HepG2 (cell line): ENCODE results near the gene ZG16. TPM values are rescaled to one million over a fixed set of nuclear protein-coding genes. Genes with fewer than 3 reads are reported as not detected.

ENCODE experiments used
- AGO2 ChIP-seq: fragments of 200-400 bp; formaldehyde crosslinking; optimal IDR thresholded peaks from 2 replicates; pipeline ENCODE3; 2017; ENCODE audit warnings: mild to moderate bottlenecking, low read depth, low read length, moderate library complexity
- ARNTL ChIP-seq: sonication (generic); formaldehyde crosslinking; IDR thresholded peaks from 2 replicates; pipeline ENCODE4 v1.4.0; 2020; ENCODE audit warnings: mild to moderate bottlenecking, missing genetic modification reagents
- CAMTA2 ChIP-seq: sonication (generic); formaldehyde crosslinking; IDR thresholded peaks from 2 replicates; pipeline ENCODE4 v1.4.0; 2020; ENCODE audit warnings: mild to moderate bottlenecking, missing genetic modification reagents, borderline replicate concordance
- HMGA1 ChIP-seq: sonication (generic); formaldehyde crosslinking; conservative IDR thresholded peaks from 2 replicates; pipeline ENCODE4 v1.4.0; 2020; ENCODE audit warnings: missing genetic modification reagents
- HNF4A ChIP-seq: sonication (generic); formaldehyde crosslinking; IDR thresholded peaks from 2 replicates; pipeline ENCODE4 v1.4.0; 2020; ENCODE audit warnings: missing genetic modification reagents
- HNF4G ChIP-seq, 2 experiments: sonication (generic) in 1 of 2; formaldehyde crosslinking in 1 of 2; IDR thresholded peaks; 2 replicates each; pipeline versions ENCODE4 v1.4.0 to v1.6.1; 2011 to 2020; ENCODE audit warnings: borderline replicate concordance in 2 of 2, low read depth in 2 of 2, mild to moderate bottlenecking in 2 of 2, low read length in 1 of 2, missing genetic modification reagents in 1 of 2, moderate library complexity in 1 of 2
- HNRNPH1 ChIP-seq: fragments of 200-400 bp; formaldehyde crosslinking; optimal IDR thresholded peaks from 2 replicates; pipeline ENCODE3; 2017; ENCODE audit warnings: mild to moderate bottlenecking, low read depth, low read length
- HNRNPL ChIP-seq: fragments of 200-400 bp; formaldehyde crosslinking; IDR thresholded peaks from 2 replicates; pipeline ENCODE4 v1.6.1; 2017; ENCODE audit warnings: mild to moderate bottlenecking, low read depth, low read length
- KAT7 ChIP-seq: IDR thresholded peaks from 2 replicates; pipeline ENCODE4 v1.6.1; 2018; ENCODE audit warnings: borderline replicate concordance, missing compliant biosample characterization
- RFX1 ChIP-seq: fragments of 450-650 bp; IDR thresholded peaks from 2 replicates; pipeline ENCODE4 v1.6.1; 2017
- SKI ChIP-seq: fragments of 450-650 bp; IDR thresholded peaks from one replicate; pipeline ENCODE4 v1.6.1; 2018; ENCODE audit warnings: mild to moderate bottlenecking; ENCODE audit not compliant: partially characterized antibody
- SP140L ChIP-seq: sonication (generic); formaldehyde crosslinking; IDR thresholded peaks from 2 replicates; pipeline ENCODE4 v1.4.0; 2020; ENCODE audit warnings: missing genetic modification reagents, borderline replicate concordance
- SPEN ChIP-seq: sonication (generic); formaldehyde crosslinking; IDR thresholded peaks from 2 replicates; pipeline ENCODE4 v1.5.1; 2020; ENCODE audit warnings: low read depth, mild to moderate bottlenecking, missing genetic modification reagents
- ZNF543 ChIP-seq: sonication (generic); formaldehyde crosslinking; IDR thresholded peaks from 2 replicates; pipeline ENCODE4 v1.4.0; 2020; ENCODE audit warnings: mild to moderate bottlenecking, missing genetic modification reagents
- ZNF552 ChIP-seq: sonication (generic); formaldehyde crosslinking; IDR thresholded peaks from 2 replicates; pipeline ENCODE4 v1.9.0; 2022; ENCODE audit warnings: missing genetic modification reagents, mild to moderate bottlenecking, borderline replicate concordance
- ZNF660 ChIP-seq: sonication (generic); formaldehyde crosslinking; IDR thresholded peaks from 2 replicates; pipeline ENCODE4 v1.5.1; 2020; ENCODE audit warnings: mild to moderate bottlenecking, low read depth, missing genetic modification reagents, borderline replicate concordance
- ZNF737 ChIP-seq: sonication (generic); formaldehyde crosslinking; IDR thresholded peaks from 2 replicates; pipeline ENCODE4 v1.5.0; 2020; ENCODE audit warnings: missing genetic modification reagents, mild to moderate bottlenecking, borderline replicate concordance
- ZNF773 ChIP-seq: sonication (generic); formaldehyde crosslinking; IDR thresholded peaks from 2 replicates; pipeline ENCODE4 v1.4.0; 2020; ENCODE audit warnings: missing genetic modification reagents, borderline replicate concordance
- polyA plus RNA-seq, 8 experiments: library from polyadenylated mRNA; depleted of rRNA in 3 of 8; stranded (reverse) in 7 of 8; unstranded in 1 of 8; fragments of >200 nt; fragmentation: Illumina TruSeq in 4 of 8; extraction: Trizol in 4 of 8; gene quantifications; 2 replicates each; pipeline versions ENCODE4 v1.2.1 to v1.2.3, GENCODE V29; 2011 to 2016; ENCODE audit warnings: low read depth in 4 of 8, missing spikeins in 1 of 8, mixed read lengths in 1 of 8; ENCODE audit not compliant: insufficient read depth in 1 of 8
- total RNA-seq, 5 experiments: library from RNA; depleted of rRNA; stranded (reverse); fragments of >200 nt; fragmentation: Illumina TruSeq; extraction: Trizol; gene quantifications; 2 replicates each; pipeline ENCODE4 v1.2.3, GENCODE V29; 2016; ENCODE audit warnings: low read depth in 1 of 5
- TF ChIP-seq, protein P1 (sequence below): IDR thresholded peaks from 2 replicates; pipeline ENCODE4 v1.6.1; 2016; ENCODE audit warnings: low read depth, control low read depth
- TF ChIP-seq, protein P2 (sequence below), 2 experiments: sonication (generic) in 1 of 2; formaldehyde crosslinking in 1 of 2; IDR thresholded peaks; 2 replicates each; pipeline versions ENCODE4 v1.5.1 to v1.6.1; 2011 to 2020; ENCODE audit warnings: borderline replicate concordance in 1 of 2, low read depth in 1 of 2, low read length in 1 of 2, mild to moderate bottlenecking in 1 of 2, missing genetic modification reagents in 1 of 2, moderate library complexity in 1 of 2
- TF ChIP-seq, protein P3 (sequence below): sonication (generic); formaldehyde crosslinking; IDR thresholded peaks from 2 replicates; pipeline ENCODE4 v1.4.0; 2020; ENCODE audit warnings: mild to moderate bottlenecking, missing genetic modification reagents
- TF ChIP-seq, protein P4 (sequence below): sonication (generic); formaldehyde crosslinking; IDR thresholded peaks from 2 replicates; pipeline ENCODE4 v1.9.0; 2021; ENCODE audit warnings: missing genetic modification reagents, mild to moderate bottlenecking, borderline replicate concordance

ZG16 gene
- total and polyA plus RNA-seq, 2 of the 13 experiments (the other 11 are each of a cell fraction or from before 2014, with no cell fraction given) = 0.04 to 0.07 TPM

DNA sequence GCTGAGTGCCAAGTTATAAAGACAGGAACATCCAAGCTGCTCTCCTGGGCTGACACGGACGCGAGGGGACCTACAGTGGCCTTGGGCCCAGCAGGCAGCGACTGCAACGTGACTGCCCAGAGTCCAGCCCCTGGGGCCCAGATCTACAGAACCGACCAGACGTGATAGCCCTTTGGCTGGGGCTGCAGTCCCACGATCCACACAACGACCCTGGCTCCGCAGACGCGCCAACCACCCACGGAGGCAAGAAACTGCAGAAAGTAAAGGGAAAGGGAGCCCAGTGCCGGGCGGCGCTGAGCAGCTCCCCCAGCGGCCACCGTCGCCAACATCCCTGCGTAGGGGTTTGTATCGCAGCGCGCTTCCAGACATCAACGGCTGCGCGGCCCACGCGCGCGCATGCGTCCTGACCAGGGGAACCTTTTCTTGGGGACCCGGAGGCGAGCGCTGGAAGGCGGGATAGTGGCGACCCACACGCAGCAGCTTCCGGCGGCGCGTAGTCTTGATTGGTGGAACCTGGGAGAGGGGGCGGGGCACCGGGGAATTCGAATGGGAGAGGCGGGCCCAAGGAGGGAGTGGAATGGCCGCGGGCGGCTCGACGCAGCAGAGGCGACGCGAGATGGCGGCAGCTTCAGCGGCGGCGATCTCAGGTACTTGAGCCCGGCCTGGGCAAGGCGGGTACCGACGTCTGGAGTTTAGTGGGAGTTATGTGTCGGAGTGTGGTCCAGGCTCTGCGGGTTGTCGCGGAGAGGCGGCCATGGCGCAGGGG is 12.3 kb downstream of the ZG16 start, which contains the start of gene KIF22 (continued):
- TF ChIP-seq KAT7 (CRISPR knock-in tag) = peak; percentile 97
- TF ChIP-seq SKI = peak; percentile 86
- peak; percentile 76 for TF ChIP-seq HNRNPL
- peak; percentile 63 for TF ChIP-seq AGO2
- TF ChIP-seq ZNF552 (CRISPR knock-in tag) = peak; percentile 27; the same call in 1 of the 2 replicates
- peak; percentile 44; the same call in 1 of the 2 replicates for TF ChIP-seq CAMTA2
- TF ChIP-seq HNRNPH1 = no peak
- TF ChIP-seq, protein P1, sequence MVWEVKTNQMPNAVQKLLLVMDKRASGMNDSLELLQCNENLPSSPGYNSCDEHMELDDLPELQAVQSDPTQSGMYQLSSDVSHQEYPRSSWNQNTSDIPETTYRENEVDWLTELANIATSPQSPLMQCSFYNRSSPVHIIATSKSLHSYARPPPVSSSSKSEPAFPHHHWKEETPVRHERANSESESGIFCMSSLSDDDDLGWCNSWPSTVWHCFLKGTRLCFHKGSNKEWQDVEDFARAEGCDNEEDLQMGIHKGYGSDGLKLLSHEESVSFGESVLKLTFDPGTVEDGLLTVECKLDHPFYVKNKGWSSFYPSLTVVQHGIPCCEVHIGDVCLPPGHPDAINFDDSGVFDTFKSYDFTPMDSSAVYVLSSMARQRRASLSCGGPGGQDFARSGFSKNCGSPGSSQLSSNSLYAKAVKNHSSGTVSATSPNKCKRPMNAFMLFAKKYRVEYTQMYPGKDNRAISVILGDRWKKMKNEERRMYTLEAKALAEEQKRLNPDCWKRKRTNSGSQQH = peak; percentile 90; the same call in 1 of the 2 replicates
- no peak for TF ChIP-seq RFX1
- TF ChIP-seq, protein P2, sequence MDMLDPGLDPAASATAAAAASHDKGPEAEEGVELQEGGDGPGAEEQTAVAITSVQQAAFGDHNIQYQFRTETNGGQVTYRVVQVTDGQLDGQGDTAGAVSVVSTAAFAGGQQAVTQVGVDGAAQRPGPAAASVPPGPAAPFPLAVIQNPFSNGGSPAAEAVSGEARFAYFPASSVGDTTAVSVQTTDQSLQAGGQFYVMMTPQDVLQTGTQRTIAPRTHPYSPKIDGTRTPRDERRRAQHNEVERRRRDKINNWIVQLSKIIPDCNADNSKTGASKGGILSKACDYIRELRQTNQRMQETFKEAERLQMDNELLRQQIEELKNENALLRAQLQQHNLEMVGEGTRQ (IDR thresholded peaks at IDR 0.05; ENCODE audit: low read depth, low read length) = no peak
- TF ChIP-seq, protein P2 (CRISPR knock-in tag; IDR thresholded peaks at IDR 0.05; ENCODE audit: borderline replicate concordance) = peak; percentile 24; the same call in 1 of the 2 replicates
- TF ChIP-seq ZNF660 (CRISPR knock-in tag) = no peak
- peak; percentile 90; the same call in 1 of the 2 replicates for TF ChIP-seq SPEN
- TF ChIP-seq SP140L = no peak; the same call in 1 of the 2 replicates
- TF ChIP-seq HMGA1 (CRISPR knock-in tag) = no peak
- TF ChIP-seq ZNF543 (CRISPR knock-in tag) = peak; percentile 96; the same call in 1 of the 2 replicates
- peak; percentile 84; the same call in 1 of the 2 replicates for TF ChIP-seq ZNF773
- TF ChIP-seq, protein P3, sequence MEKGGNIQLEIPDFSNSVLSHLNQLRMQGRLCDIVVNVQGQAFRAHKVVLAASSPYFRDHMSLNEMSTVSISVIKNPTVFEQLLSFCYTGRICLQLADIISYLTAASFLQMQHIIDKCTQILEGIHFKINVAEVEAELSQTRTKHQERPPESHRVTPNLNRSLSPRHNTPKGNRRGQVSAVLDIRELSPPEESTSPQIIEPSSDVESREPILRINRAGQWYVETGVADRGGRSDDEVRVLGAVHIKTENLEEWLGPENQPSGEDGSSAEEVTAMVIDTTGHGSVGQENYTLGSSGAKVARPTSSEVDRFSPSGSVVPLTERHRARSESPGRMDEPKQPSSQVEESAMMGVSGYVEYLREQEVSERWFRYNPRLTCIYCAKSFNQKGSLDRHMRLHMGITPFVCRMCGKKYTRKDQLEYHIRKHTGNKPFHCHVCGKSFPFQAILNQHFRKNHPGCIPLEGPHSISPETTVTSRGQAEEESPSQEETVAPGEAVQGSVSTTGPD (CRISPR knock-in tag) = no peak
- 0 out of 2 replicates have a peak, but pooled peaks have one; percentile 12 for TF ChIP-seq HNF4A (CRISPR knock-in tag)
- no peak for TF ChIP-seq HNF4G (IDR thresholded peaks at IDR 0.05; ENCODE audit: borderline replicate concordance, low read depth, low read length)
- 0 out of 2 replicates have a peak, but pooled peaks have one; percentile 26 for TF ChIP-seq HNF4G (CRISPR knock-in tag; IDR thresholded peaks at IDR 0.05; ENCODE audit: borderline replicate concordance, low read depth)
- TF ChIP-seq ARNTL (CRISPR knock-in tag) = peak; percentile 82
- TF ChIP-seq ZNF737 (CRISPR knock-in tag) = no peak
- TF ChIP-seq, protein P4, sequence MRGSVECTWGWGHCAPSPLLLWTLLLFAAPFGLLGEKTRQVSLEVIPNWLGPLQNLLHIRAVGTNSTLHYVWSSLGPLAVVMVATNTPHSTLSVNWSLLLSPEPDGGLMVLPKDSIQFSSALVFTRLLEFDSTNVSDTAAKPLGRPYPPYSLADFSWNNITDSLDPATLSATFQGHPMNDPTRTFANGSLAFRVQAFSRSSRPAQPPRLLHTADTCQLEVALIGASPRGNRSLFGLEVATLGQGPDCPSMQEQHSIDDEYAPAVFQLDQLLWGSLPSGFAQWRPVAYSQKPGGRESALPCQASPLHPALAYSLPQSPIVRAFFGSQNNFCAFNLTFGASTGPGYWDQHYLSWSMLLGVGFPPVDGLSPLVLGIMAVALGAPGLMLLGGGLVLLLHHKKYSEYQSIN (CRISPR knock-in tag) = no peak
